Spleen (tissue), 11 donors: ENCODE results near the gene ICAM2. TPM values are rescaled to one million over a fixed set of nuclear protein-coding genes. Genes with fewer than 3 reads are reported as not detected.

Experiments
- DNase-seq: peaks from one replicate; pipeline ENCODE4 v3.0.0-alpha.2; 2020
- H3K27ac ChIP-seq, 8 donors: fragments of 200-600 bp; sonication (generic) in 7 of 8; 1 replicate in 4 of 8; 2 replicates in 4 of 8; pipeline versions ENCODE4 v1.5.0 to v1.8.0; 2016 to 2021; ENCODE audit warnings: inconsistent platforms in 4 of 8, mild to moderate bottlenecking in 4 of 8, moderate library complexity in 1 of 8
- H3K27me3 ChIP-seq, 7 donors: fragments of 200-600 bp; sonication (generic) in 6 of 7; replicated peaks in 1 of 7; 1 replicate in 4 of 7; 2 replicates in 3 of 7; pipeline versions ENCODE4 v1.5.0 to v1.8.0; 2016 to 2021; ENCODE audit warnings: inconsistent platforms in 3 of 7, mild to moderate bottlenecking in 1 of 7
- H3K36me3 ChIP-seq, 6 donors: fragments of 200-600 bp; sonication (generic) in 5 of 6; 1 replicate in 4 of 6; 2 replicates in 2 of 6; pipeline versions ENCODE4 v1.5.0 to v1.8.0; 2016 to 2021; ENCODE audit warnings: inconsistent platforms in 2 of 6
- H3K4me1 ChIP-seq, 6 donors: fragments of 200-600 bp; sonication (generic) in 5 of 6; 1 replicate in 3 of 6; 2 replicates in 3 of 6; pipeline versions ENCODE4 v1.5.0 to v1.8.0; 2016 to 2021; ENCODE audit warnings: inconsistent platforms in 3 of 6
- H3K4me3 ChIP-seq, 8 donors: fragments of 200-600 bp; sonication (generic) in 7 of 8; 1 replicate in 4 of 8; 2 replicates in 4 of 8; pipeline versions ENCODE4 v1.5.0 to v1.8.0; 2016 to 2021; ENCODE audit warnings: inconsistent platforms in 4 of 8, mild to moderate bottlenecking in 4 of 8, moderate library complexity in 2 of 8
- H3K9me3 ChIP-seq, 8 donors: fragments of 200-600 bp; sonication (generic) in 7 of 8; 1 replicate in 4 of 8; 2 replicates in 4 of 8; pipeline versions ENCODE4 v1.5.0 to v1.8.0; 2016 to 2021; ENCODE audit warnings: inconsistent platforms in 4 of 8
- POLR2A ChIP-seq, 3 donors: fragments of 450-650 bp; IDR thresholded peaks; one replicate each; pipeline ENCODE4 v1.5.1; 2017; ENCODE audit warnings: antibody characterized with exemption in 3 of 3, mild to moderate bottlenecking in 1 of 3
- POLR2AphosphoS5 ChIP-seq, 3 donors: sonication (generic); formaldehyde crosslinking; IDR thresholded peaks; one replicate each; pipeline ENCODE4 v1.5.1; 2017; ENCODE audit warnings: antibody characterized with exemption in 3 of 3
- WGBS, 5 donors: extraction: QIAGEN DNeasy Blood & Tissue Kit in 3 of 5; methylation state at CpG; one replicate each; pipeline versions ENCODE4 v1.1.5 to v1.1.7; 2013 to 2018; 5-methylcytosine and 5-hydroxymethylcytosine counted together
- intact Hi-C: fragments of 100-400 bp; cut with DNase I; formaldehyde crosslinking; loops from one replicate; pipeline ENCODE4 v1.15.0; 2023; ENCODE audit warnings: low total_unique reads
- polyA plus RNA-seq, 3 donors: library from polyadenylated mRNA; stranded (reverse); fragments of 200-250 nt; gene quantifications; one replicate each; pipeline ENCODE4 v1.2.1, GENCODE V29; 2013
- total RNA-seq, 7 donors: library from RNA; depleted of rRNA in 3 of 7; stranded (reverse); fragments of >200 nt in 3 of 7; fragmentation: NEBNext Ultra II Directional in 4 of 7; extraction: Animal tissue kit (Norgen Biotek cat#: 25700) in 4 of 7; gene quantifications; one replicate each; pipeline versions ENCODE4 v1.1.0 to v1.2.1, GENCODE V29; 2016 to 2021
- TF ChIP-seq, protein P1 (sequence below), 11 experiments: fragments of 200-600 bp in 7 of 11; fragments of 450-650 bp in 4 of 11; sonication (generic) in 4 of 11; IDR thresholded peaks in 8 of 11; conservative IDR thresholded peaks in 3 of 11; 1 replicate in 7 of 11; 2 replicates in 4 of 11; pipeline versions ENCODE4 v1.4.0 to v1.8.0; 2016 to 2021; ENCODE audit warnings: antibody characterized with exemption in 11 of 11, inconsistent platforms in 4 of 11, mild to moderate bottlenecking in 1 of 11
- donor health status: healthy with polysubstance abuse.
- donor health status: DM: no; HTN: no; CAD: no; lungs with moderate emphysema.
- donor health status: DM: no; HTN: no; CAD: no.
- donor health status: Bipolar disorder and iron deficiency.
- donor health status: healthy.
- donor health status: DM: no; HTN: no; CAD: no.
- donor health status: DM: yes; HTN: yes; CAD: no.

The ICAM2 gene
- total and polyA plus RNA-seq, 10 donors: 79.2 to 412 (median 173) TPM

GRCh38 chr17:63974594-63975192 lies 45.7 kb downstream of the ICAM2 start:
- TF ChIP-seq, protein P1, sequence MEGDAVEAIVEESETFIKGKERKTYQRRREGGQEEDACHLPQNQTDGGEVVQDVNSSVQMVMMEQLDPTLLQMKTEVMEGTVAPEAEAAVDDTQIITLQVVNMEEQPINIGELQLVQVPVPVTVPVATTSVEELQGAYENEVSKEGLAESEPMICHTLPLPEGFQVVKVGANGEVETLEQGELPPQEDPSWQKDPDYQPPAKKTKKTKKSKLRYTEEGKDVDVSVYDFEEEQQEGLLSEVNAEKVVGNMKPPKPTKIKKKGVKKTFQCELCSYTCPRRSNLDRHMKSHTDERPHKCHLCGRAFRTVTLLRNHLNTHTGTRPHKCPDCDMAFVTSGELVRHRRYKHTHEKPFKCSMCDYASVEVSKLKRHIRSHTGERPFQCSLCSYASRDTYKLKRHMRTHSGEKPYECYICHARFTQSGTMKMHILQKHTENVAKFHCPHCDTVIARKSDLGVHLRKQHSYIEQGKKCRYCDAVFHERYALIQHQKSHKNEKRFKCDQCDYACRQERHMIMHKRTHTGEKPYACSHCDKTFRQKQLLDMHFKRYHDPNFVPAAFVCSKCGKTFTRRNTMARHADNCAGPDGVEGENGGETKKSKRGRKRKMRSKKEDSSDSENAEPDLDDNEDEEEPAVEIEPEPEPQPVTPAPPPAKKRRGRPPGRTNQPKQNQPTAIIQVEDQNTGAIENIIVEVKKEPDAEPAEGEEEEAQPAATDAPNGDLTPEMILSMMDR (IDR thresholded peaks at IDR 0.05 in 8 of 11, conservative IDR thresholded peaks at IDR 0.05 in 3 of 11): no peak
- TF ChIP-seq POLR2AphosphoS5 (IDR thresholded peaks at IDR 0.05) (no peak), POLR2A (IDR thresholded peaks at IDR 0.05) (no peak)
- H3K4me1 ChIP-seq: peaks cover 0 to 14% (median 0%) of the 10 kb centered on the region in 6 donors
- H3K27me3 ChIP-seq: no peaks in the 10 kb centered on the region
- H3K27ac ChIP-seq: no peak overlapping the region
- H3K36me3 ChIP-seq: no peaks in the 10 kb centered on the region
- 79 to 89% (median 80%) methylated on average over 10 of the region's 10 CpGs for WGBS, 5 donors
- DNase-seq: no peak
- no peak overlapping the region for H3K4me3 ChIP-seq
- intact Hi-C loops: no loop called here
- H3K9me3 ChIP-seq: no peaks in the 10 kb centered on the region

GRCh38 chr17:63973930-63974593 lies 46.4 kb downstream of the ICAM2 start:
- intact Hi-C loops: no loop called here
- Histone ChIP-seq H3K9me3 (no peaks in the 10 kb centered on the region), H3K4me1 (peaks cover 0 to 8% (median 0%) of the 10 kb centered on the region in 6 donors), H3K27ac (no peak overlapping the region), H3K36me3 (no peaks in the 10 kb centered on the region), H3K27me3 (no peaks in the 10 kb centered on the region), H3K4me3 (no peak overlapping the region)
- TF ChIP-seq POLR2AphosphoS5 (IDR thresholded peaks at IDR 0.05): no peak
- TF ChIP-seq POLR2A (IDR thresholded peaks at IDR 0.05): no peak
- TF ChIP-seq, protein P1 (IDR thresholded peaks at IDR 0.05 in 8 of 11, conservative IDR thresholded peaks at IDR 0.05 in 3 of 11): no peak
- WGBS, 5 donors: 82 to 90% (median 85%) methylated on average over 6 to 12 of the region's 12 CpGs
- DNase-seq: no peak

DNA sequence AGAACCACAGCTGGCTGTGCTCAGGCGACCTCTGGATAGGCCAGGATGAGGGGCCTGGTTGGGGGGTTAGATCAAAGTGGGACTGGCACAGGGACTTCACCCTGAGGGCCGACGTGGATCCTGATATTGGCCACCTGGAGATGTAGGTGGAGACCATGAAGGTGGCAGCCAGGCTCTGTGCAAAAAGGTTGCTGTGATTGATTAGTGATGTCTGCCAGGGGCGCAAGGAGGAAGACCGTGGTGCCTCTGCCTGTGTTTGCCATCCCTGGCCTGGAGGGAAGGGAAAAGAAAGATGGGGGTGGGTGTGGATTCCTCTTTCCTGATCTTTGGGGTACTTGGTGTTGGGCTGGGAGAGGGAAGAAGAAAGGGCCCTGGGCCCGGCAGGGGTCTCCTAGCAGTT lies 47.2 kb downstream of the ICAM2 start:
- Histone ChIP-seq H3K9me3 (no peaks in the 10 kb centered on the region), H3K4me3 (no peak overlapping the region), H3K4me1 (no peaks in the 10 kb centered on the region), H3K27ac (no peak overlapping the region), H3K27me3 (no peaks in the 10 kb centered on the region), H3K36me3 (no peaks in the 10 kb centered on the region)
- TF ChIP-seq, protein P1 (IDR thresholded peaks at IDR 0.05 in 8 of 11, conservative IDR thresholded peaks at IDR 0.05 in 3 of 11): no peak
- TF ChIP-seq POLR2A (IDR thresholded peaks at IDR 0.05) (no peak), POLR2AphosphoS5 (IDR thresholded peaks at IDR 0.05) (no peak)
- DNase-seq: no peak
- intact Hi-C loops: no loop called here
- 84 to 96% (median 91%) methylated on average over 5 to 6 of the region's 6 CpGs for WGBS, 5 donors

DNA sequence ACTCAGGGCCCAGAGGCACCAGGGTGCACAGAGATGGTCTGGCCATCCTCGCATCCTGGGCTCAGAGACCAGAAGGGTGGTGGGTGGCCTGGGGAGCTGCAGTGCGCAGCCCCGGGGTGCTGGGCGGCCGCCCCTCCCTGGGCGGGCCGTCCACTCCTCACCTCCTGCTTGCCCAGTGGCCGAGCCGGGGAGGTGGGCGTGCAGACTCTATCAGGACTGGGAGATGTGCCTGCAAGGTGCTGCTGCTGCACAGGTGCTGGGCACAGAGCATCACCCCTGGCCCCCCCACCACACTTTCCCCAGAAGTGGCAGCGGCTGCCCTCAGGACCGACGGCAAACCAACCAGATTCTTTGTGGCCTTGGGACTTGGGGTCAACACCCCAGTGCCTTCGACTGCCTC lies 47.6 kb downstream of the ICAM2 start, which contains the start of gene SCN4A:
TSS of gene SCN4A (minus strand) at position 123 of the 400 bp plus-strand sequence. CDS start at position 46, 77 bp downstream.
- no peaks in the 10 kb centered on the region for H3K36me3 ChIP-seq
- H3K4me3 ChIP-seq: no peak within 1 kb of the TSS
- H3K27ac ChIP-seq: no peak within 1 kb of the TSS
- intact Hi-C loops: no loop called here
- TF ChIP-seq POLR2AphosphoS5 (IDR thresholded peaks at IDR 0.05) (no peak), POLR2A (IDR thresholded peaks at IDR 0.05) (no peak)
- TF ChIP-seq, protein P1 (IDR thresholded peaks at IDR 0.05 in 8 of 11, conservative IDR thresholded peaks at IDR 0.05 in 3 of 11): no peak
- no peaks in the 10 kb centered on the region for H3K9me3 ChIP-seq
- 89 to 96% (median 94%) methylated on average over 7 to 14 of the region's 14 CpGs for WGBS, 5 donors
- DNase-seq: no peak
- no peaks in the 10 kb centered on the region for H3K27me3 ChIP-seq
- H3K4me1 ChIP-seq: no peaks in the 10 kb centered on the region
